HEK293 (cell line): ENCODE results near the gene PRKAG2.

Experiments used
- CTCF ChIA-PET: fragments of 350-600 bp; formaldehyde crosslinking; extraction: SDS; loops from one replicate; lab custom pipeline; 2021; ENCODE audit warnings: antibody characterized with exemption; lab: Yijun Ruan, JAX
- POLR2A ChIA-PET: fragments of 300-600 bp; formaldehyde crosslinking; extraction: SDS; loops from one replicate; lab custom pipeline; 2020; ENCODE audit warnings: antibody characterized with exemption, inconsistent platforms; lab: Yijun Ruan, JAX
- H3K27ac ChIP-seq: fragments of 200-500 bp; sonication (Bioruptor generic); 2 replicates; pipeline ENCODE4 v1.5.1; 2014; ENCODE audit warnings: low read depth, low read length, control low read depth, inconsistent platforms; ENCODE audit errors: extremely low read depth
- H3K36me3 ChIP-seq, 2 experiments: fragments of 200-500 bp in 1 of 2; sonication (Bioruptor generic) in 1 of 2; 1 replicate in 1 of 2; 2 replicates in 1 of 2; pipeline ENCODE4 v1.5.1; 2014 to 2017; ENCODE audit warnings: inconsistent platforms in 2 of 2, low read length in 2 of 2; ENCODE audit not compliant: control insufficient read depth in 2 of 2, insufficient read depth in 1 of 2
- H3K4me1 ChIP-seq: fragments of 200-500 bp; sonication (Bioruptor generic); 2 replicates; pipeline ENCODE4 v1.5.1; 2014; ENCODE audit warnings: mild to moderate bottlenecking, low read length, inconsistent platforms; ENCODE audit not compliant: control insufficient read depth, insufficient read depth
- H3K4me3 ChIP-seq: 2 replicates; pipeline ENCODE4 v1.5.1; 2011; ENCODE audit warnings: low read depth, mild to moderate bottlenecking, control low read depth, low read length, moderate library complexity
- H3K9me3 ChIP-seq: fragments of 200-500 bp; sonication (Bioruptor generic); 2 replicates; pipeline ENCODE4 v1.5.1; 2014; ENCODE audit warnings: low read depth, low read length, inconsistent platforms; ENCODE audit not compliant: control insufficient read depth, insufficient read depth
- GLIS2 ChIP-seq: fragments of 450-650 bp; formaldehyde crosslinking; IDR thresholded peaks from 2 replicates; pipeline ENCODE4 v1.5.1; 2016; ENCODE audit warnings: missing biosample characterization, missing genetic modification characterization
- KLF16 ChIP-seq: fragments of 450-650 bp; formaldehyde crosslinking; IDR thresholded peaks from 2 replicates; pipeline ENCODE4 v1.5.1; 2017; ENCODE audit warnings: missing biosample characterization, missing genetic modification characterization
- KLF8 ChIP-seq: fragments of 450-650 bp; formaldehyde crosslinking; IDR thresholded peaks from 2 replicates; pipeline ENCODE4 v1.5.1; 2016; ENCODE audit warnings: missing biosample characterization, missing genetic modification characterization
- MYNN ChIP-seq: fragments of 450-650 bp; formaldehyde crosslinking; IDR thresholded peaks from 2 replicates; pipeline ENCODE4 v1.5.1; 2016; ENCODE audit warnings: missing biosample characterization, missing genetic modification characterization, borderline replicate concordance
- MZF1 ChIP-seq: fragments of 450-650 bp; formaldehyde crosslinking; IDR thresholded peaks from 2 replicates; pipeline ENCODE4 v1.5.1; 2017; ENCODE audit warnings: missing biosample characterization, missing genetic modification characterization, borderline replicate concordance
- SP7 ChIP-seq: fragments of 450-650 bp; formaldehyde crosslinking; IDR thresholded peaks from 2 replicates; pipeline ENCODE4 v1.5.1; 2016; ENCODE audit warnings: missing biosample characterization, missing genetic modification characterization
- TSHZ1 ChIP-seq: fragments of 450-650 bp; formaldehyde crosslinking; IDR thresholded peaks from 2 replicates; pipeline ENCODE4 v1.5.1; 2016; ENCODE audit warnings: missing biosample characterization, missing genetic modification characterization, borderline replicate concordance
- ZBTB20 ChIP-seq: fragments of 450-650 bp; formaldehyde crosslinking; IDR thresholded peaks from 2 replicates; pipeline ENCODE4 v1.5.1; 2016; ENCODE audit warnings: missing biosample characterization, missing genetic modification characterization
- ZFP41 ChIP-seq: fragments of 450-650 bp; formaldehyde crosslinking; IDR thresholded peaks from 2 replicates; pipeline ENCODE4 v1.5.1; 2016; ENCODE audit warnings: missing biosample characterization, missing genetic modification characterization, borderline replicate concordance
- ZNF18 ChIP-seq: fragments of 450-650 bp; formaldehyde crosslinking; IDR thresholded peaks from 2 replicates; pipeline ENCODE4 v1.5.1; 2016; ENCODE audit warnings: missing biosample characterization, missing genetic modification characterization
- ZNF19 ChIP-seq: fragments of 450-650 bp; formaldehyde crosslinking; IDR thresholded peaks from 2 replicates; pipeline ENCODE4; 2016; ENCODE audit warnings: missing biosample characterization, missing genetic modification characterization, low read depth
- ZNF23 ChIP-seq: fragments of 450-650 bp; formaldehyde crosslinking; IDR thresholded peaks from 2 replicates; pipeline ENCODE4 v1.5.1; 2016; ENCODE audit warnings: missing biosample characterization, missing genetic modification characterization, borderline replicate concordance
- ZNF239 ChIP-seq: fragments of 450-650 bp; formaldehyde crosslinking; IDR thresholded peaks from 2 replicates; pipeline ENCODE4 v1.5.1; 2016; ENCODE audit warnings: missing biosample characterization, missing genetic modification characterization
- ZNF324 ChIP-seq: fragments of 450-650 bp; formaldehyde crosslinking; IDR thresholded peaks from 2 replicates; pipeline ENCODE4 v1.5.1; 2016; ENCODE audit warnings: missing biosample characterization, missing genetic modification characterization
- ZNF341 ChIP-seq: fragments of 450-650 bp; formaldehyde crosslinking; IDR thresholded peaks from 2 replicates; pipeline ENCODE4; 2016; ENCODE audit warnings: low read depth, missing biosample characterization, missing genetic modification characterization
- ZNF362 ChIP-seq: fragments of 450-650 bp; formaldehyde crosslinking; IDR thresholded peaks from 2 replicates; pipeline ENCODE4 v1.5.1; 2016; ENCODE audit warnings: missing biosample characterization, missing genetic modification characterization
- ZNF366 ChIP-seq: fragments of 450-650 bp; formaldehyde crosslinking; conservative IDR thresholded peaks from 2 replicates; pipeline ENCODE4 v1.5.1; 2016; ENCODE audit warnings: missing biosample characterization, missing genetic modification characterization
- ZNF391 ChIP-seq: fragments of 450-650 bp; formaldehyde crosslinking; IDR thresholded peaks from 2 replicates; pipeline ENCODE4 v1.5.1; 2016; ENCODE audit warnings: low read depth, missing biosample characterization, missing genetic modification characterization, borderline replicate concordance
- ZNF433 ChIP-seq: fragments of 450-650 bp; formaldehyde crosslinking; IDR thresholded peaks from 2 replicates; pipeline ENCODE4 v1.5.1; 2016; ENCODE audit warnings: missing biosample characterization, missing genetic modification characterization, low read depth
- ZNF449 ChIP-seq: fragments of 450-650 bp; formaldehyde crosslinking; IDR thresholded peaks from 2 replicates; pipeline ENCODE4 v1.5.1; 2017; ENCODE audit warnings: missing biosample characterization, mild to moderate bottlenecking, missing genetic modification characterization, moderate library complexity
- ZNF549 ChIP-seq: fragments of 450-650 bp; IDR thresholded peaks from 2 replicates; pipeline ENCODE4 v1.5.1; 2018; ENCODE audit warnings: missing biosample characterization, missing genetic modification characterization, mild to moderate bottlenecking, inconsistent platforms, moderate library complexity
- ZNF571 ChIP-seq: fragments of 450-650 bp; formaldehyde crosslinking; IDR thresholded peaks from 2 replicates; pipeline ENCODE4 v1.5.0; 2017; ENCODE audit warnings: missing biosample characterization, missing genetic modification characterization
- ZNF701 ChIP-seq: fragments of 450-650 bp; formaldehyde crosslinking; IDR thresholded peaks from 2 replicates; pipeline ENCODE4 v1.5.1; 2016; ENCODE audit warnings: missing biosample characterization, missing genetic modification characterization
- ZNF76 ChIP-seq: fragments of 450-650 bp; formaldehyde crosslinking; IDR thresholded peaks from 2 replicates; pipeline ENCODE4; 2016; ENCODE audit warnings: low read depth, missing biosample characterization, missing genetic modification characterization, borderline replicate concordance
- ZSCAN23 ChIP-seq: fragments of 450-650 bp; formaldehyde crosslinking; IDR thresholded peaks from 2 replicates; pipeline ENCODE4 v1.5.1; 2016; ENCODE audit warnings: missing biosample characterization, missing genetic modification characterization

Gene PRKAG2

GRCh38 chr7:151732292-151732691 is 144.6 kb downstream of the PRKAG2 start:
- POLR2A ChIA-PET, result no interaction called here

GRCh38 chr7:151731022-151731441 is 145.9 kb downstream of the PRKAG2 start:
- Histone ChIP-seq H3K4me3 (no peak overlapping the region), H3K4me1 (0 out of 2 replicates have a peak, but pooled peaks cover 3% of the 10 kb centered on the region), H3K9me3 (no peaks in the 10 kb centered on the region), H3K27ac (no peak overlapping the region), H3K36me3 (no peaks in the 10 kb centered on the region)
- ChIA-PET CTCF (interaction anchor here (1.3 kb wide), 1 partner anchor 28 kb away, joined by 3 read pairs; no protein-coding TSS in a partner anchor), POLR2A (interaction anchor here (0.6 kb wide), 1 partner anchor 52 kb away, joined by 7 read pairs; no protein-coding TSS in a partner anchor)
- peak; percentile 62; the same call in 1 of the 2 replicates for TF ChIP-seq SP7 (tag by site-specific recombination)
- no peak for TF ChIP-seq TSHZ1
- no peak for TF ChIP-seq ZNF18 (tag by site-specific recombination)

More at GRCh38 chr7:151732292-151732691, 144.6 kb downstream of the PRKAG2 start:
- CTCF ChIA-PET, result interaction anchor here (0.7 to 1.4 kb wide), 2 partner anchors 105 to 428 kb away, joined by 3 to 4 read pairs; no protein-coding TSS in a partner anchor
- H3K9me3 ChIP-seq, result no peaks in the 10 kb centered on the region
- H3K36me3 ChIP-seq, result no peaks in the 10 kb centered on the region
- no peak overlapping the region for H3K4me3 ChIP-seq
- H3K27ac ChIP-seq, result no peak overlapping the region
- 0 out of 2 replicates have a peak, but pooled peaks cover 2% of the 10 kb centered on the region for H3K4me1 ChIP-seq
- TF ChIP-seq ZNF239 (tag by site-specific recombination) (no peak), ZNF549 (tag by site-specific recombination) (no peak)
- TF ChIP-seq, all 188 proteins: peak for 0

- Histone ChIP-seq H3K9me3 (no peaks in the 10 kb centered on the region), H3K27ac (no peak overlapping the region), H3K36me3 (no peaks in the 10 kb centered on the region), H3K4me3 (no peak overlapping the region), H3K4me1 (0 out of 2 replicates have a peak, but pooled peaks cover 3% of the 10 kb centered on the region)
- TF ChIP-seq ZNF571, result no peak
- TF ChIP-seq ZNF391 (tag by site-specific recombination), result no peak
- no peak for TF ChIP-seq ZNF362 (tag by site-specific recombination)
- no peak for TF ChIP-seq ZBTB20 (tag by site-specific recombination)
- TF ChIP-seq ZNF19 (tag by site-specific recombination), result no peak
- no peak for TF ChIP-seq MYNN (tag by site-specific recombination)
- no peak for TF ChIP-seq GLIS2
- no peak for TF ChIP-seq ZNF366 (tag by site-specific recombination)
- TF ChIP-seq ZFP41, result no peak
- TF ChIP-seq ZSCAN23 (tag by site-specific recombination), result no peak
- TF ChIP-seq ZNF76 (tag by site-specific recombination), result no peak
- no peak for TF ChIP-seq ZNF701 (tag by site-specific recombination)
- TF ChIP-seq ZNF433 (tag by site-specific recombination), result no peak
- TF ChIP-seq ZNF341 (tag by site-specific recombination), result no peak
- no peak for TF ChIP-seq ZNF324 (tag by site-specific recombination)
- no peak for TF ChIP-seq ZNF23 (tag by site-specific recombination)
- TF ChIP-seq ZNF449 (tag by site-specific recombination), result no peak
- no peak for TF ChIP-seq KLF16 (tag by site-specific recombination)
- no peak for TF ChIP-seq KLF8 (tag by site-specific recombination)
- no peak for TF ChIP-seq MZF1 (tag by site-specific recombination)
- POLR2A ChIA-PET, result no interaction called here
- CTCF ChIA-PET, result interaction anchor here (1.3 kb wide), 1 partner anchor 29 kb away, joined by 3 read pairs; no protein-coding TSS in a partner anchor
These were observed 146.3 kb downstream of the PRKAG2 start for GRCh38 chr7:151730591-151730990.
